GM19452 (cell line): Measurements from ENCODE around the gene PALS1.
"Not testable (repeated sequence)": the region's sequence is repeated elsewhere in the genome, so short reads cannot be mapped to it uniquely, and the experiment has no call there.

Source experiments
- ATAC-seq: cut with Tn5 transposase; IDR thresholded peaks from one replicate; pipeline ENCODE4 v1.9.1; 2021; ENCODE audit not compliant: unreplicated experiment

The PALS1 gene

DNA sequence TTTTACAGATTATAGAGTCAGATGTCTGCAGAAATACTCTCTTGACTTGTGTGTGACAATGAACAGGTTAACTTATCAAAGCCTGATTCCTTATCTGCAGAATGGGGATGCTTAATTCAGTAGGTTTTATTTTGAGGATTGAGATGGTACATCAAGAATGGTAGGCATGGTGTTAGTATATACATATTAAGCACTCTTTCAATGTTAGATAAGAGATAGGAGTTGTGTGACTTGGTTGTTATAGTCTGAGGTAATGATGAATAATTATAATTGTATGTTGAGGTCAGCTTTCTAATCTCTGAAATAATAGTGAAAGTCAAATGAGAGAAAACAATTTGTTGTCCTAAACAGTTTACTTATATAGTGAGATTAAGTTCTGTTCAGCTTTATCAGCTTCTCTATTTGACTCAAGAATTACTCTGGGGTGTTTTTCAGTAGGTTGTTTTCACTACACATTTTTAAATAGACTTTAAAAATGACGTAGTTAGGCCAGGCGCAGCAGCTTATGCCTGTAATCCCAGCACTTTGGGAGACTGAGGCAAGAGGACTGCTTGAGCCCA, 11.9 kb downstream of the PALS1 start:
- ATAC-seq, result no peak

DNA sequence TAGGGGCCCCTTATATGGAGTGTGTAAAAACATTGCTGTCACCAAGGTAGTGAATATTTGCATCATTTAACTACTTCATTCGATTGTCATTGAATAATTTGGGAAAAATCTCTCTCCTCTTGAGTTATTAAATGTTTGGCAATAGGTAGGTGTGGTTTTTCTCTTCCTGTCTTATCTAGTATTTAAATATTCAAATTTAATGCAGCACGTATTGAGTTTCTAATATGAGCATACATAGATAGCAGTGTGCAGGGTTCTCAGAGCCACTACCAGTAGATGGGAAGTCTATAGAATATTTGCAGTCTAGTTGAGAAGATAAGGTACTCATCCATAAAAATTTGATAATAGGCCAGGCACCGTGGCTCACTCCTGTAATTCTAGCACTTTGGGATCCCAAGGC, 16.7 kb downstream of the PALS1 start:
- no peak for ATAC-seq

DNA sequence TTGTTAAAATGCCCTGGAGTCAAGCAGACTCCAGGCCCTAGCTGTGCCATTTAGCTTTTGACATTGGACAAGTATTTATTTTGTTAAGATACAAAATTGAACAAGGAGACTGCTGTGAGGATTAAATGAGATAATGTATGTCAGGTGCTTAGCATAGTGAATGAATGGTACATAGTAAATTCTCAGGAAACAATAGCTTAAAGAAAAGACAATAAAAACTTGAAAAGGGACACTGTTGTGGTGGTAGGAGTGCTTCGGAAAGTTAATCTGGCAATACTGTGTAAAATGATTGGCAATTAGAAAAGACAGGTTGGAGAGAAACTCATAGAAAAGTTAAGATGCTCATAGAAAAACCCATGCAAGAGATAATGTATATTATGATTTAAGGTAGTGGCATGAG, 19.7 kb downstream of the PALS1 start:
- no peak for ATAC-seq

DNA sequence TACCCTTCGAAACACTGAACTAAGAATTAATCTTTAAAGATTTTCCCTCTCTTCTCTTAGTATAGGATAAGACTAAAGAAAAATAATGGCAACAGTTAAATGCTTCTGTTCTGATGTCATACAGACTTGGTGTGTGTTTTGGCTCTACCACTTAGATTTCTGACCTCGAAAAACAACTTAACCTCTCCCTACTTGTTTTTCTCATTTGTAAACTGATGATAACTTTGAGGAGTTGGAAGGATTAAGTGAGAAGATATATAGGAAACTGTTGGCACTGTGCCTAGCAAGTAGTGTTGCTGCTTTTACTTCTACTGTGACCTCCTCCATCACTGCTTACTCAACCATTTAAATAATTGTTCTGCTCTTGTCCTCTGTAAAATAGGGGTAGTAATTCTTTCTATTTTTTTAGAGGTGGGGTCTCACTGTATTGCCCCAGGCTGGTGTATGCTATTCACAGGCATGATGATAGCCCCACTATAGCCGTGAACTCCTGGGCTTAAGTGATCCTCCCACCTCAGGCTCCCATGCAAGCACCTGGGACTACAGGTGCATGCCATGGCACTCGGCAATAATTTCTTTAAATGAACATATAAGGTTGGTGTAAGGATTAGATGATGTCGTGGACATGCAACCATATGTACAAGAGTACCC, 22.4 kb downstream of the PALS1 start:
- ATAC-seq, result no peak

DNA sequence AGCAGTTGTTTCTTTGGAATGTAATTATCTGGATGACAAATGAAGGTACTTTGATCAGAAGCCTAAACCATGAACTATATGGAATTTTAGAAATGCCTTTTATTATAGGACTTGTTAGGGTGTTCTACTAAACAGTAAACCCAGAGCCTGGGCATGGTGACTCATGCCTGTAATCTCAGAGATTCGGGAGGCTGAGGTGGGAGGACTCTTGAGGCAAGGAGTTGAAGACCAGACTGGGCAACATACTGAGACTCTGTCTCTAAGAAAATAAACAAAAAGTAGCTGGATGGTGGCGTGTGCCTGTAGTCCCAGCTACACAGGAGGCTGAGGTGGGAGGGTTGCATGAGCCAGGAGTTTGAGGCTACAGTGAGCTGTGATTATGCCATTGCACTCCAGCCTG, 23.9 kb downstream of the PALS1 start:
- ATAC-seq, result no peak

DNA sequence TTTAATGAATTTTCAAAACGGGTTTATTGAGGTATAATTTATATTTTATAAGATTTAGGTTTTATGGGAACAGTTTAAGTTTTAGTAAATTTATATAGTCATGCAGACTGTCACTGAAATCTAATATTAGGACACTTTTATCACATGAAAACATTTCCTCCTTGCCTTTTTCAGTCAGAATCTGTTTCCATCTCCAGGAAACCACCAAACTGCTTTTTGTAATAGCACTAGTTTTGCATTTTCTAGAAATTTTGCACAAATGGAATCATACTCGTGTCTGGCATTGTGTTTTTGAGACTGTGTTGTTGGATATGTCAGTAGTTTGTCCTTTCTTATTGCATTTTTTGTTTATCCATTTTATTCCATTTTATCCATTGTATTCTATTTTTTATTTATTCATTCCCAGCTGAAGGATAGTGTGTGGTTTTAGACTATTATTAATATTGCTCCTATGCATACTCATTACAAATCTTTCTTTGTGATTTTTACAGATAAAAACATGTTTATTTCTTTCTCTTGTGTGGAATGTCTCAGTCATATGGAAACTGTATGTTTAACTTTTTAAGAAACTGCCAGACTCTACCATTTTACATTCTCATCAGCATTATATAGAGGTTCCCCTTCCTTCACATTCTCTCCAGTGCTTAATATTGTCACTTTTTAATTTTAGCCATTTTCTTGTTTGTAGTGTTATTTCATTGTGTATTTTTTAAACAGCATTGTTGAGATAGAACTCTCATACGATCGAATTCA, 26.5 kb downstream of the PALS1 start:
- no peak for ATAC-seq

DNA sequence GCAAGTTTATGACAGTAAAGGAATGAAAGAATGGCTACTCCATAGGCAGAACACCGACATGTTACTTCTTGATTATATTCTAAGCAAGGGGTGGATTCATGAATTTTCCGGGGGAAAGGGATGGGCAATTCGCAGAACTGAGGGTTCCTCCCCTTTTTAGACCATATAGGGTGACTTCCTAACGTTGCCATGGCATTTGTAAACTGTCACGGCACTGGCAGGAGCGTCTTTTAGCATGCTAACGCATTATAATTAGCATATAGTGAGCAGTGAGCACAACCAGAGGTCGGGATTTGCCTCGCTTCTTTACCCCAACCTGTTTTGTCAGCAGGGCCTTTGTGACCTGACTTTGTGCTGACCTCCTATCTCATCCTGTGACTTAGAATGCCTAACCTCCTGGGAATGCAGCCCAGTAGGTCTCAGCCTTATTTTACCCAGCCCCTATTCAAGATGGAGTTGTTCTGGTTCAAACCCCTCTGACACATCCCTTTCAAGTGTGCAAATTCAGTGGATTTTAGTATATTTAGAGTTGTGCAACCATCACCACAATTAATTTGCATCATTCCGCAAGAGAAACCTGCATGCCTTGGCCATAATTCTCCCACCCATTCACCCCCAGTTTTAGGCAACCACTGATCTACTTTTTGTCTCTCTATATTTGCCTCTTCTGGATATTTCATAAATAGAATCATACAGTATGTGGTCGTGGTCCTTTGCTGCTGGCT, 27.4 kb downstream of the PALS1 start:
- no peak for ATAC-seq

DNA sequence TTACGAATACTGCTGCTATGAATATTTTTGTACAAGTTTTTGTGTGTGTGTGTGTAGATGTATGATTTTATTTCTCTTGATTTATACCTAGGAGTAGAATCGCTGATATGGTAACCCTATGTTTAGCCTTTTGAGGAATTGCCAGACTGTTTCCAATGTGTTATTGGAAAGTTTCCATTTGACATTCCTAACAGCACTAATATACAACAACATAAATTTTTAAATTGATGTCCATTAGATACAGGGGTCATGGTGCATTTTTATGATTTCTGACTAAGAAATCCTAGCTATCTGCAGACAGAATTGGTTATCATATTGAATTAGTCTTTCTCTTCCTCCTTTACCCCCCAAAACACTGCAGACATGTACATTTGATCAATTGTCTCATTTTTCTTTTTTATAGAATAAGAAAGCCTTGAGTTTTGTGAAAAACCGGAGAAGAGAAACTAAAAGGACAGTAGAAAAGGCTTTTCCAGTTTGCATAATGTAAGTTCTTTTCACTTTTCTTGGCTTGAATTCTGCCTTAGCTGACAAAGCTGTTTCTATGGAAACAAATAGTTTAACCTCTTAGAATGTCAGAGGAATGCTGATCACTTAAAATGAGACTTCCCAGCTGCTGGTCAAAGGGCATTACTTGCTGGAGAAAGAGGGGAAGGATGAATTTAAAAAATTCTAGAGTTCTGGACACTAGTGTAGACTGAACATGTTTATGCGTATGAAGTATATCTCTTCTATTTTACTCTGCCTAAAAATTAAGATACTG, 28.2 kb downstream of the PALS1 start:
- no peak for ATAC-seq

DNA sequence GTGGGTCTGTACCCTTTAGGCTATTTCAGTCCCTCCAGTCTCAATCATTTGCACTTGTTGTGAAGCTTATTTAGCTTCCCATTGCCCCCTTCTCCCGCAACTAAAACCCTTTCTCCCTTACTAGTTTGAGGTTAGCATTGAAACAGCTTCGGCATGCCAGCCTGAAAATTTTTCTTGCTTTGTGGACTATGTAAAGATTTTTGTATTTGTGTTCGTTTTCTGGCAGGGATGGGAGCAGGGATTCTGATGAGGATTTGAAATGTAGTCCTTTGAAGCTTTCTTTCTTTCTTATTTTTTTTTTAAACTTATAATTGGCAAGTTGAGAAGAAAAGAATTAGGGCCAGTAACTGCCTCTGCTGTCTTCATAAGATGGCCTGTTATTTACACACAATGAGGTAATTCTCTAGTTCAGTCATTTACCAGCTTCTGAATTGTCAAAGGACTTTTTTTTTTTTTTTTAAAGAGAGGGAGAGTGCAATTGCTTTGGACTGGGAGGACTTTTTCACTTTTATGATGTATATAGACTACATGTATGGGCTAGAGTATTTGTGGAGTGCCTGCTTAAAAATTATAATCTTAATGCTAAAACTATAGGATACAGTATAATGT, 29.0 kb downstream of the PALS1 start:
- ATAC-seq, result no peak

DNA sequence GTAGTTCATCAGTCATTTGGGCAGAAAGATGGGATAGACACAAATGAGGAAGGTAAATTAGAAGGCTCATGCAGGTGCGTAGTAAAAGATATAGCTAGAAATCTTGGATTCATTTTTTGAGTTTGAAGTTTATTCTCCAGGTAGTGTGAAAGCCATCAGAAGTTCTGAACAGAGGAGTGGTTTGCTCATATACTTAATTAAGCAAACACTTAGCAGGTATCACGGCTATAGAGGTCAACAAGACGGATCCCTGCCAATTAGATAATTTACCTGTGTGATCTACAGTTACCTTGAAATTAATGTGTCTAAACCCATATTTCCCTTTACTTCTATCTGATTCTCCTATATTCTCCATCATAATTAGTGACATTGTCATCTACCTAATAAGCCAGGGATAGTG, 29.7 kb downstream of the PALS1 start:
- no peak for ATAC-seq

DNA sequence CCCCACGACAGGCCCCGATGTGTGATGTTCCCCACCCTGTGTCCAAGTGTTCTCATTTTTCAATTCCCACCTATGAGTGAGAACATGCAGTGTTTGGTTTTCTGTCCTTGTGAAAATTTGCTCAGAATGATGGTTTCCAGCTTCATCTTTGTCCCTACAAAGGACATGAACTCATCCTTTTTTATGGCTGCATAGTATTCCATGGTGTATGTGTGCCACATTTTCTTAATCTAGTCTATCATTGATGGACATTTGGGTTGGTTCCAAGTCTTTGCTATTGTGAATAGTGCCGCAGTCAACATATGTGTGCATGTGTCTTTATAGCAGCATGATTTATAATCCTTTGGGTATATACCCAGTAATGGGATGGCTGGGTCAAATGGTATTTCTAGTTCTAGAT, 32.0 kb downstream of the PALS1 start:
- not testable (repeated sequence) for ATAC-seq

DNA sequence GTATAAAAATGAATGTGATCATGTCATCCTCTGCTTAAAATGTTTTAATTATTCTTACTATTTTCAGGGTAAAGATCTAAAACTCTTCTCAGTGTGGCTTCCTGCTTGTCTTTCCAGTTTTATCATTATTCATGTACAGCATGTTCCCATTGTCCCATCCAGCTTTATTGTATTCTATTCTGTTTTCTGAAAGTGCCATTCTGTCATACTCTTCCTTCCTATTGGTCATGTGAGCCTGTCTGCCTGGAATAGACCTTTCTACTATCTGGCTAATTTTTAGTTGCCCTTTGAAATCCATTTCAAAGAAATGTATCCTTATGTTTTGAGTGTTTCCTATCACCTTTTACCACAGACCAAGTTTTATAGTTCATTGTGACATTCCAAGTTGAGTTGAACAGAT, 34.9 kb downstream of the PALS1 start:
- no peak for ATAC-seq

DNA sequence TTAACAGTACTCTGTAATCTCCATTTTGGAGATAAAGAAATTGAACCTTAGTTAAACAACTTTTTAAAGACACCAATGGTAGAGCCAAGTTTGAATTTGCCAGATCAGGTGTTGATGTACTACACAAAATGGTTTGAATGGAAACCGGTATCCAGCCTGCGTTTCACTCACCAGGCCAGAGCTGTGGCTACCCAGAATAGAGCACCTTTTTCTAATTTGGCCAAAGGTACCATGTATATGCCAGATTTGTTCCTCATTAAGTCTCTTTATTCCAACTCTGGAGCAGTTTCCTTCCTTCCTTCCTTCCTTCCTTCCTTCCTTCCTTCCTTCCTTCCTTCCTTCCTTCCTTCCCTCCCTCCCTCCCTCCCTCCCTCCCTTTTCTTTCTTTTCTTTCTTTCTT, 39.3 kb downstream of the PALS1 start:
- no peak for ATAC-seq

DNA sequence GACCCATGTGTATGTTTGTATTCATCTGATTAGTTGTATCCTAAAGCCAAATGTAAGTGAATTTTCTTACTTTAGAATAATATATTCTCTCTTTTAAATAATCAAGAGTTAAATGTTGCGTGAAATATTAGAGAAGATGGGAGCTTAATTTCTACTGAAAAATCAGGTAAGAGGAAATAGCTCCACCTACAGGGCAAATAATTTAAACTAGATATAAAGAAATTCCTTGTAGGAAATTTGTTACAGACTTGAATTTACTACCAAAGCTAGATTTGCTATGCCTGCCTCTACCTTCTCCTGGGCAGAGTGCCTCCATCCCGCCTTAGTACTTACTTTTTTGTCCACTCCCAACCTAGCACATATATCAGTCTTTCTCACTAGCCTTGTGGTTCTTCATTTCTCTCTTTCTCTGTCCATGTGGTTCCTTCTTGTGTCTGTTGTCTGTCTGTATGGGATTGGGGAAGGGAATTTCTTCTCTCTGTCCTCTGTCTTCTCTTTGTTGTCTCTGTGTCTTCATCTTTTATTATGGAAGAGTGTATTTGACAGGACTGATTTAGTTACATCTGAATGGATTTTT, 44.7 kb downstream of the PALS1 start:
- no peak for ATAC-seq
